C4-2B (cell line): ENCODE results near the gene MYADML2.

Source experiments
- ZFX ChIP-seq: fragments of 450-650 bp; IDR thresholded peaks from 2 replicates; pipeline ENCODE4 v1.6.1; 2017
- TF ChIP-seq, protein P1 (sequence below): fragments of 450-650 bp; conservative IDR thresholded peaks from 2 replicates; pipeline ENCODE4 v1.5.1; 2017; ENCODE audit warnings: mild to moderate bottlenecking

DNA sequence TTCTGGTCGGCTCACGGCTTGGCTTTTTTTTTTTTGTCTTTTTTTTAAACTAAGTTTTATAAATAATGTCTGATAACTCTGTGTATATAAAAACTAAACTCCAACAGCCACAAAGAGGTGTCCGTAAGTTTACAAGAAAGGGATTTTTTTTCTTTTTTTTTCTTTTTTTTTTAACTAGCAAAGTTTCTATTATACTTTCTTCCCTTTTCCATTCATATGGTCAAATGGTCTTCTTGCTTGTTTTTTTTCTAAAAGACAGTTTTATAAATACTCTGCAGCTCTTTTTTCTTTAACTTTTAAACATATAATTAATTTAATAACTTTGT, 25.5 kb downstream of the MYADML2 start:
- TF ChIP-seq, protein P1, sequence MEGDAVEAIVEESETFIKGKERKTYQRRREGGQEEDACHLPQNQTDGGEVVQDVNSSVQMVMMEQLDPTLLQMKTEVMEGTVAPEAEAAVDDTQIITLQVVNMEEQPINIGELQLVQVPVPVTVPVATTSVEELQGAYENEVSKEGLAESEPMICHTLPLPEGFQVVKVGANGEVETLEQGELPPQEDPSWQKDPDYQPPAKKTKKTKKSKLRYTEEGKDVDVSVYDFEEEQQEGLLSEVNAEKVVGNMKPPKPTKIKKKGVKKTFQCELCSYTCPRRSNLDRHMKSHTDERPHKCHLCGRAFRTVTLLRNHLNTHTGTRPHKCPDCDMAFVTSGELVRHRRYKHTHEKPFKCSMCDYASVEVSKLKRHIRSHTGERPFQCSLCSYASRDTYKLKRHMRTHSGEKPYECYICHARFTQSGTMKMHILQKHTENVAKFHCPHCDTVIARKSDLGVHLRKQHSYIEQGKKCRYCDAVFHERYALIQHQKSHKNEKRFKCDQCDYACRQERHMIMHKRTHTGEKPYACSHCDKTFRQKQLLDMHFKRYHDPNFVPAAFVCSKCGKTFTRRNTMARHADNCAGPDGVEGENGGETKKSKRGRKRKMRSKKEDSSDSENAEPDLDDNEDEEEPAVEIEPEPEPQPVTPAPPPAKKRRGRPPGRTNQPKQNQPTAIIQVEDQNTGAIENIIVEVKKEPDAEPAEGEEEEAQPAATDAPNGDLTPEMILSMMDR, result no peak
- no peak for TF ChIP-seq ZFX
